SK-N-SH (cell line): Measurements from ENCODE around the gene YY1.

ENCODE experiments used
- CTCF ChIP-seq: fragments of 200-600 bp; sonication (generic); IDR thresholded peaks from 2 replicates; pipeline ENCODE4 v1.6.1; 2017; ENCODE audit warnings: antibody characterized with exemption, mild to moderate bottlenecking, moderate library complexity
- TAF1 ChIP-seq: IDR thresholded peaks from 2 replicates; pipeline ENCODE4 v1.6.1; 2012; ENCODE audit warnings: low read depth, mild to moderate bottlenecking, low read length, moderate library complexity, borderline replicate concordance

GRCh38 chr14:100288382-100289185 lies 49.6 kb downstream of the YY1 start:
- TF ChIP-seq TAF1: no peak
- no peak for TF ChIP-seq CTCF
